NCI-H146 treated with DMSO at 0.1 percent for 48 hours (cell line): ENCODE results near the gene LRP11.
A peak's percentile ranks its signal among the peaks of the same experiment; 100 is the strongest.

Source experiments
- DNase-seq: peaks from one replicate; lab custom pipeline; 2025; ENCODE audit not compliant: unreplicated experiment; lab: John Stamatoyannopoulos, UW

LRP11 gene

DNA sequence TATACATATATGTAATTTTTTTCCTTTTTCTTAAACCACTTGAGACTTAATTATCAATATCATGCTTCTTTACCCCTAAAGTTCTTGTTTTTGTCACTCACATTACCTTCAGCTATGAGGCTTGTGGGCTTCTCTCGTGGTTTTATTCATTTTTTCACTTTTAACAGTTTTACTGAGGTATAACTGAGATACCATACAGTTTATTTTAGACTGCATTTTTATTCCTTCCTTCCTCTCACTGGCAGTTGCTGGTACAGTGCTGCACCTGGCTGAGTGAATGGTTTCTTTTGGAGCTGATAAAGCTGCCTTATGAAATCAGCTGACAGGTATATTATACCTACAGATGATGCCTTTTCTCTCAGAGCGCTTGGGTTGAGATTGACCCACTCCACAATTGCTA, 54.4 kb downstream of the LRP11 start:
- DNase-seq = no peak

DNA sequence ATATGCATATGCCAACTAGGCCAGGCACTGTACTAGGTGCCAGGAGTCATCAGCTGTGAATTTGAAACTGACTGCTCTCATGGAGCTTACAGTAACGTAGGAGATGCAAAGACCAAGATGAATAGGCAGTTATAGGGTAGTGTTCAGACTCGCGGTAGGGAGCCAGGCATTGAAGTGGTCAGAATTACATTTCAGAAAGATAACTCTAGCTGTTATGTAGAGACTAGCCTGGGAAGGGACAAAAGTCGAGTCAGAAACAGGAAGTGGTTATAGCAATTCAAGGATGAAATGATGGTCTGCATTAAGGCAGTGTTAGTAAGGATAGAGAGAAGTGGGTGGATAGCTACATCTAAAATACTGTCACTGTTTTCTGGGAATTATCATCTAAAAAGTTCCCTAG, 58.0 kb downstream of the LRP11 start:
- no peak for DNase-seq

DNA sequence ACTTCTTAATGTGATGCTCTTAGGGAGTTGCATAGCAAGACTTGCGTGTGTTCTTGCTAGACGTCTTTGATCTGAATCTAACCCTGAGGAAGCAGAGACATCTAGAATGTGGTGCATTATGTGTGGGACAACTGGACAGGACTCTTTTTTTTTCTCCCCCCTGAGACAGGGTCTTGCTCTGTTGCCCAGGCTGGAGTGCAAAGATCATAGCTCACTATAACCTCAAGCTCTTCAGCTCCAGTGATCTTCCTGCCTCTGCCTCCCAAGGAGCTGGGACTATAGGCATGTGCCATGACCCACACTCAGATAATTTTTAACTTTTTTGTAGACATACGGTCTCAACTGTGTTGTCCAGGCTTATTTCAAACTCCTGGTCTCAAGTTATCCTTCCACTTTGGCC, 80.6 kb downstream of the LRP11 start:
- DNase-seq = no peak

DNA sequence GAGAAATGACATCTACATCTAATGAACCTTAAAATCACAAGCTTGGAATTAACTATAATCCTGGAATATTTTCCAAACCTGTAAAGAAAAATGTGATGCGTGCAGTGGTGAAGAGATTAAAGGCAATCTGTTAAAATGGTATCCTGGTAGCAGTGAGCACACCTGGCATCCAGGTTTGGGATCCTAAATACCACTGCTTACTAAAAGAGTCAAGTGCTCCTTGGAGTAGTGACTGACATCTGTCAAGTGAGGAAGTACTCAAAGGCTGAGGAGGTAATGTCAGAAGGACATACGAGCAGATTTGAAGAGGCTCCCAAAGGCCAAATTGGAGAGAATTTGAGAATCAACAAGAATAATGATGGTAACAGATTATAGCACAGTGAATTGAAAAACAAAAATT, 81.8 kb downstream of the LRP11 start:
- DNase-seq = no peak

DNA sequence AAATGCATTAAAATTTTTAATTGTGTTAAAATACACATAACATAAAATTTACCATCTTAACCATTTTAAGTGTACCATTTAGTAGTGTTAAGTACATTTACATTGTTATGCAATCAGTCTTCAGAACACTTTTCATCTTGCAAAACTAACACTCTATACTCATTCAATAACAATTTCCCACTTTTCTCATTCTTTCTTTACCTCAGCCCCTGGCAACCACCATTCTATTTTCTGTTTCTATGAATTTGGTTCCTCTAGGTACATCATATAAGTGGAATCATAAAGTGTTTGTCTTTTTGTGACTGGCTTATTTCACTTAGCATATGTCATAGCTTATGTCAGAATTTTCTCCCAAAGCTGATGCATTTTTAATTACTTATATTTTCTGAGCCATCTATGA, 82.4 kb downstream of the LRP11 start:
- no peak for DNase-seq

DNA sequence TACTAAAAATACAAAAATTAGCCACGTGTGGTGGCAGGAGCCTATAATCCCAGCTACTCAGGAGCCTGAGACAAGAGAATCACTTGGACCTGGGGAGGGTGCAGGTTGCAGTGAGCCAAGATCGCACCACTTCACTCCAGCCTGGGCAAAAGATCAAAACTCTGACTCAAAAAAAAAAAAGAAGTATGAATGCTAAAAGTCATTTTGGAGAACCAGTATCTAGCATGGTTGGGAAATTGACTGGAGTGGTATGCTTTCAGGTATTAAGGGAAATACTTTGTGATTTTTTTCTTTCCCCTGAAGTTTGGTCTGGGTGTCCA, 84.6 kb downstream of the LRP11 start:
- DNase-seq = no peak

DNA sequence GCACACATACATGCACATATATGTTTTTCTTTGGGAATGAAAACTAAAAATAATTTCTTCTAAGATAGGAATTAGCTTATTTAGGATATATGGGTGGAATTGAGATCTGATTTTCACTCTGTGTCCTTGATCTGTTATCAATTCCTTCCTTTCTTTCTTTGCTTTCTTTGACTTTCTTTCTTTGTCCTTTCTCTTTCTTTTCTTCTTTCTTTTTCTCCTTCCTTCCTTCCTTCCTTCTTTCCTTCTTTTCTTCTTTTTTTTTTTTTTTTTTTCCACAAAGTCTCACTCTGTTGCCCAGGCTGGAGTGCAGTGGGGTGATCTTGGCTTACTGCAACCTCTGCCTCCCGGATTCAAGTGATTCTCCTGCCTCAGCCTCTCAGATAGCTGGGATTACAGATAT, 86.5 kb downstream of the LRP11 start:
- no peak for DNase-seq

DNA sequence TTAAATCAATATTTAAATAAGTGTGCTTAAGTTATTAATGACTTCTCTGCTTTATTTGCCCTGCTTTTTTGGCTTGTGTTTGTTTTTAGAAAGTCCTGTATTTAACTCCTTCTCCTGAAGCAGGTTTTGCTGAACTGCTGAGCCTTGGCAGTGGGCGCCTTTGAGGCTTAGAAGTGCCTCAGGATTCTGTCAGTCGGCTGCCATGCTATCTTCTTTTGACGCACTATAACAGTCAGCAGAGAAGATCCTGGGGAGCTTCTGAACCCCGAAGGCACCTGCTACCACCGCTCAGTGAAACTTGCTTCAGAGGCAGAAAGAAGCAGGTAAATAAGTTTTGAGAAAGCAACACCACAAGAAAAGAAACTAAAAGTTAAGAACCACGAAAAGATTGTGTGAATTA, 92.2 kb downstream of the LRP11 start:
- DNase-seq = no peak

DNA sequence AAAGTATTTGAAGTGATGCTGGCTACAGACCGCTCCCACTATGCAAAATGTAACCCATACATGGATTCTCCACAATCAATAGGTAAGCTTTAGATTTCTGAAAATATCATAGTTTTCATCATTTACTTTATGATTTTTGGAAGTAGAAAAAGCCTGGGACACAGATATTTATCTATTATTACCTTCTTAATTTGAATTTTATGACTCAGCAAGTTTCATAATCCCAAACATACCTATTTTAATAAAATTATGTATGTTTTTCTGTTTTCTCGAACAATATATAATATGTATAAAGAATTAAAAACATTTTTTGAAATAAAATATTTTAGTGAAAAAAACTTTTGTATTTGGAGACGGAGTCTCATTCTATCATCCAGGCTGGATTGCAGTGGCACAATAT, 93.0 kb downstream of the LRP11 start:
- no peak for DNase-seq

DNA sequence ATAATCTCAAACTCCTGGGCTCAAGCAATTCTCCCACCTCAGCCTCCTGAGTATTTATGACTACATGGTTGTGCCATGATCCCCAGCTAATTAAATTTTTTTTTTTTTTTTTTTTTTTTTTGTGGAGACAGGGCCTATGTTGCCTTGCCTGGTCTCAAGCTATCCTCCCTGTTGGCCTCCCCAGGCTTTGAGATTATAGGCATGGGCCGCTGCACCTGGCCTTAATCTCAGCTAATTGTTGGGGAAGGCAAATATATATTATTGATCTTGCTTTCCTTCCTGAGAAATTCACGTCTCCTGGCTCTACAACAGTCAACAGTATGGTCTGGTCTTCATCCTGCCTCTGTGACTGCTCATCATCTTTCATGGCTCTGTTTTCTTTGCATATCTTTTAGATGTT, 94.5 kb downstream of the LRP11 start:
- peak; percentile 93 for DNase-seq
